Mesodermal cell (in vitro differentiated cells): ENCODE measurements around the gene NADK2.
A peak's percentile ranks its signal among the peaks of the same experiment; 100 is the strongest.

Experiments
- H3K27ac ChIP-seq: 2 replicates; pipeline ENCODE4 v1.7.0; 2013; ENCODE audit warnings: mild to moderate bottlenecking, low read depth, low read length, moderate library complexity; ENCODE audit not compliant: severe bottlenecking
- H3K36me3 ChIP-seq: 2 replicates; pipeline ENCODE4 v1.7.1; 2013; ENCODE audit warnings: mild to moderate bottlenecking, low read length, moderate library complexity; ENCODE audit not compliant: control insufficient read depth, insufficient read depth
- H3K4me1 ChIP-seq: one replicate; pipeline ENCODE4 v1.7.1; 2013; ENCODE audit warnings: mild to moderate bottlenecking, low read length; ENCODE audit not compliant: insufficient read depth, control insufficient read depth, poor library complexity, severe bottlenecking
- H3K4me3 ChIP-seq: 2 replicates; pipeline ENCODE4 v1.7.0; 2013; ENCODE audit warnings: low read length, control low read depth, mild to moderate bottlenecking; ENCODE audit not compliant: insufficient read depth, poor library complexity, severe bottlenecking; ENCODE audit errors: extremely low read depth
- H3K9me3 ChIP-seq: 2 replicates; pipeline ENCODE4 v1.7.1; 2013; ENCODE audit warnings: mild to moderate bottlenecking, low read length, moderate library complexity; ENCODE audit not compliant: control insufficient read depth
- WGBS, 2 experiments: methylation state at CpG; one replicate each; pipeline ENCODE4 v1.1.5; 2013; ENCODE audit warnings: missing lambda C conversion rate in 2 of 2; ENCODE audit not compliant: insufficient coverage in 2 of 2; 5-methylcytosine and 5-hydroxymethylcytosine counted together

The NADK2 gene

DNA sequence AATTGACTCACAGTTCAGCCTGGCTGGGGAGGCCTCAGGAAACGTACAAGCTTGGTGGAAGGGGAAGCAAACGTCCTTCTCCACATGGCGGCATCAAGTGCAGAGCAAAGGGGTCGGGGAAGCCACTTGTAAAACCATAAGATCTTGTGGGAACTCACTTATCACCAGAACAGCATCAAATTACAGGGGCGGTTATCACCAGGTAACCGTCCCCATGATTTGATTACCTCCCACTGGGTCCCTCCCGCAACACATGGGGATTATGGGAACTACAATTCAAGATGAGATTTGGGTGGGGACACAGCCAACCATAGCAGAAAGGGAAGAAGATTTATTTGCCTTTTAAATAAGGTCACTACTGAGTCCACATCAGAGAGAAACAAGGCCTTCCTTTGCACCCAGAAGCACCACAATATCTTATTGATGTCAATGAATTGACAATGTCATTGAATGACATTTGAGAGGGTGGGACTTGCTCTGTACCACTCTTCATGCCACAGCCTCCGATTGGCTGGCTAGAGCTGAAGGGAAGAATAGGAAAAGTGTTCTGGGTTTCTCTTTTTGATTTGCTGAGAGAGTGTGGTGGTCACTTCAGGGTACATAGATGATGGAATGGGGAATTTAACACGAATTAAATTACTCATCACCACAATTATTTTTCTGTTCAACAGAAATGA, 78.8 kb downstream of the NADK2 start:
- H3K36me3 ChIP-seq: peaks cover 90% of the 10 kb centered on the region
- H3K9me3 ChIP-seq: no peaks in the 10 kb centered on the region
- peaks cover 6% of the 10 kb centered on the region for H3K4me1 ChIP-seq
- no peak overlapping the region for H3K27ac ChIP-seq
- WGBS, 2 experiments: 93% methylated on average over 5 of the region's 9 CpGs
- no peak overlapping the region for H3K4me3 ChIP-seq

- H3K4me3 ChIP-seq: no peak overlapping the region
- H3K36me3 ChIP-seq: peaks cover 76% of the 10 kb centered on the region
- H3K9me3 ChIP-seq: no peaks in the 10 kb centered on the region
- H3K4me1 ChIP-seq: peaks cover 21% of the 10 kb centered on the region
- WGBS, 2 experiments: 94 to 100% methylated on average over 1 to 2 of the region's 4 CpGs
- H3K27ac ChIP-seq: no peak overlapping the region
Observed at GRCh38 chr5:36161361-36161760, 80.4 kb downstream of the NADK2 start.

GRCh38 chr5:36160617-36161016, 81.1 kb downstream of the NADK2 start:
- Histone ChIP-seq H3K4me1 (peaks cover 29% of the 10 kb centered on the region), H3K27ac (no peak overlapping the region), H3K36me3 (peaks cover 76% of the 10 kb centered on the region), H3K9me3 (no peaks in the 10 kb centered on the region), H3K4me3 (no peak overlapping the region)
- WGBS, 2 experiments: 74 to 96% methylated on average over 2 to 3 of the region's 3 CpGs

GRCh38 chr5:36158144-36158543, 83.6 kb downstream of the NADK2 start:
- Histone ChIP-seq H3K4me1 (peaks cover 33% of the 10 kb centered on the region), H3K9me3 (no peaks in the 10 kb centered on the region), H3K4me3 (no peak overlapping the region), H3K36me3 (peaks cover 79% of the 10 kb centered on the region), H3K27ac (peak overlapping the region; percentile 17)
- 100% methylated on average over 1 of the region's 2 CpGs; no CpG with 5 or more reads in 1 of the 2 experiments for WGBS, 2 experiments

GRCh38 chr5:36156619-36157018, 85.1 kb downstream of the NADK2 start:
- Histone ChIP-seq H3K27ac (peak overlapping the region; percentile 83), H3K4me3 (no peak overlapping the region), H3K36me3 (peaks cover 64% of the 10 kb centered on the region), H3K4me1 (peaks cover 33% of the 10 kb centered on the region), H3K9me3 (no peaks in the 10 kb centered on the region)
- 60% methylated on average over 1 of the region's 1 CpG; no CpG with 5 or more reads in 1 of the 2 experiments for WGBS, 2 experiments

GRCh38 chr5:36156121-36156601, 85.6 kb downstream of the NADK2 start:
- 81 to 92% methylated on average over 2 to 4 of the region's 4 CpGs for WGBS, 2 experiments
- H3K27ac ChIP-seq: peak overlapping the region; percentile 83
- H3K4me1 ChIP-seq: peaks cover 33% of the 10 kb centered on the region
- H3K9me3 ChIP-seq: no peaks in the 10 kb centered on the region
- H3K4me3 ChIP-seq: no peak overlapping the region
- H3K36me3 ChIP-seq: peaks cover 60% of the 10 kb centered on the region

DNA sequence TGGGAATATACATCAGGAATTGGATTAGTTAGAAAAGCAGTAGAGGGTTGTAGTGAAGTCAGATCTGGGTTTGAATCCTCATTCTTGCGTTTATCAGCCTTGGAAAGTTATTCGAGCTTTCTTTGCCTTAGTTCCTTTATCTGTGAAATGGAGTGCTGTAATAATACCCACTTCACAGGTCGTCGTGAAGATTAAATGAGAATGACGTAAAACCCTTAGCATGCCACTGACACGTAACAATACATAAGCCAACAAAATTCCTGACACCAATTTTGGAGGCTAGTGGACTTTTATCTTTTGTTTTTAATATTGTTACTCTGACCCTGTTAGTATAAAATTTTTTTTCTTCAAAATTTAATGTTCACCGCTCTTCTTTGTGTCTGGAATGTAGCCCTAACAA, 86.4 kb downstream of the NADK2 start:
- Histone ChIP-seq H3K36me3 (peaks cover 51% of the 10 kb centered on the region), H3K4me1 (peaks cover 33% of the 10 kb centered on the region), H3K27ac (peak overlapping the region; percentile 83), H3K4me3 (no peak overlapping the region), H3K9me3 (no peaks in the 10 kb centered on the region)
- WGBS, 2 experiments: 90 to 100% methylated on average over 2 to 3 of the region's 7 CpGs

DNA sequence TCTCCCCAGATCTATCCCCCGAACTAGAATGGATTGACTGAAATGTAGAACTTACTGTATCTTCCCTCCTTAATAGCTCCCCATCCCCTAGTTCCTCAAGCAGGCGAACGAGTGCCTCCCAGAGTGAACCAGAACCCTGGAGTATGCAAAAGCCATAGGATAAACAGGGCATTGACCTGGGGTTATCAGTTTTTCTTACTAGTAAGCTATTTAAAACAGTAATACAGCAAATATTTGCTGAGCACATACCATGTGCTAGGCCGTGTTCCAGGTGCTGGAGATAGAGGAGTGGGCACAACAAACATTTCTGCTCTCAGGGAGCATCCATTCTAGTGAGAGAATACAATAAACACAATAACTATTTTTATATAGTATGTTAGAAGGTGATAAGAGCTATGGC, 88.0 kb downstream of the NADK2 start:
- H3K4me1 ChIP-seq: peaks cover 33% of the 10 kb centered on the region
- H3K27ac ChIP-seq: no peak overlapping the region
- no CpG with 5 or more reads among the region's 4 CpGs for WGBS, 2 experiments
- no peaks in the 10 kb centered on the region for H3K9me3 ChIP-seq
- peak overlapping the region; percentile 82 for H3K4me3 ChIP-seq
- peaks cover 36% of the 10 kb centered on the region for H3K36me3 ChIP-seq

DNA sequence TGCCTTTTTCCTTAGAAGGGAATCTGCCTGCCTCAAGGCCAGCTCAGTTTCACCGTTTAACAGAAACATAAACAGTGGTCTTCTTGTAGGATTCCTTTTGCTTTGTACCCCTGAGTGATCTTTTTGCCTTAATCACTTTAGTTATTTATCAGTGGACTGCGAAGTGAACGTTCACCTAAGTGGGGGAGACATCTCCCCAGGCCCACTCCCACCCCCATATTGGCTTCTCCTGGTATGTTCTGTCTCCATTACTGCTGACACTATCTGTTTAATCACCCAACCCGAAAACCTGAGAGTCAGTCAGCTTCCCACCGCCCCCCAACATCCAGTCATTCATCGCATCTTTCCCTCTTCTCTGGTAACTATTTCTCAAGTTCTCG, 88.4 kb downstream of the NADK2 start:
- peaks cover 31% of the 10 kb centered on the region for H3K4me1 ChIP-seq
- 77 to 87% methylated on average over 4 to 5 of the region's 7 CpGs for WGBS, 2 experiments
- H3K36me3 ChIP-seq: peaks cover 32% of the 10 kb centered on the region
- H3K9me3 ChIP-seq: no peaks in the 10 kb centered on the region
- no peak overlapping the region for H3K27ac ChIP-seq
- peak overlapping the region; percentile 82 for H3K4me3 ChIP-seq

- H3K36me3 ChIP-seq: peaks cover 26% of the 10 kb centered on the region
- H3K4me3 ChIP-seq: peak overlapping the region; percentile 82
- no peaks in the 10 kb centered on the region for H3K9me3 ChIP-seq
- WGBS, 2 experiments: 2 to 5% methylated on average over 16 to 21 of the region's 24 CpGs
- peak overlapping the region; percentile 59 for H3K27ac ChIP-seq
- peaks cover 24% of the 10 kb centered on the region for H3K4me1 ChIP-seq
Observed at GRCh38 chr5:36152324-36153297, 89.1 kb downstream of the NADK2 start.
